Measurements from ENCODE around the gene CACNG1. TPM values are rescaled to one million over a fixed set of nuclear protein-coding genes. Genes with fewer than 3 reads are reported as not detected.
A peak's percentile ranks its signal among the peaks of the same experiment; 100 is the strongest.
"Not testable (repeated sequence)": the region's sequence is repeated elsewhere in the genome, so short reads cannot be mapped to it uniquely, and the experiment has no call there.

CACNG1 gene
- total and polyA plus RNA-seq, 8 donors: 0.35 TPM; not detected in 7

DNA sequence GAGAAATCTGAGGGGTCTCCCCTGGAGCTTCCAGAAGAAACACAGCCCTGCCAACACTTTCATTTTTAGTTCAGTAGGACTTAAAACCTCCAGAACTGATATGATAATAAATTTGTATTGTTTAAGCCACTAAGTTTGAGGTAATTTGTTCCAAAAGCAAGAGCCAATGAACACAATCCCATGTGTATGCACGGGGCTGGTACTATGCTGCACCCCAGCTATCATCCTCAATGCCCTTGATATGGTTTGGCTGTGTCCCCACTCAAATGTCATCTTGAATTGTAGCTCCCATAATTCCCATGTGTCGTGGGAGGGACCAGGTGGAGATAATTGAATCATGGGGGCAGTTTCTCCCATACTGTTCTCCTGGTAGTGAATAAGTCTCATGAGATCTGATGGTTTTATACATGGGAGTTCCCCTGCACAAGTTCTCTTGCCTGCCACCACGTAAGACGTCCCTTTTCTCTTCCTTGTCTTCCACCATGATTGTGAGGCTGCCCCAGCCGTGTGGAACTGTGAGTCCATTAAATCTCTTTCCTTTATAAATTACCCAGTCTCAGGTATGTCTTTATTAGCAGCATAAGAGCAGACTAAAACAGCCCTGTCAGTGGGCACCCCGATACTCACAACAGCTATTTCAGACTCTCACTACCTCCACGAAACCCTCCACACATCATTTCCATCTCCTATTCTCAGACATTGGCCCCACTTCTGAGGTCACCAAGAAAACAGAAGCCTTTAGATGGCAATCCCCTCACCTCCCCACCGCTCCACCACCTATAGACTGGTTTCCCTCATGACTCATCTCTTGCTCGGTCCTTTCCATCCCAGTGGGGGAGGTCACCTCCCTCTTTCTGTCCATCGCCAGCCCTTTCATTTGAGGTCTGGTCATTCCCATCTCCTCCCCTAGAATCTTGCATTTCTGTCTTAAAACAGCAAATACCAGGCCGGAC, 8.9 kb upstream of the CACNG1 start:
- Histone ChIP-seq H3K27me3 (no peaks in the 10 kb centered on the region), H3K27ac (no peak overlapping the region), H3K9me3 (no peaks in the 10 kb centered on the region), H3K36me3 (no peaks in the 10 kb centered on the region), H3K4me3 (no peak overlapping the region), H3K4me1 (no peaks in the 10 kb centered on the region)
- 84 to 90% methylated on average over 11 of the region's 11 CpGs for WGBS, 2 donors
- TF ChIP-seq CTCF (IDR thresholded peaks at IDR 0.05): no peak
- intact Hi-C loops (cut with DNase I): no loop called here
- ATAC-seq: no peak
- DNase-seq: no peak
- no peak for FAIRE-seq

DNA sequence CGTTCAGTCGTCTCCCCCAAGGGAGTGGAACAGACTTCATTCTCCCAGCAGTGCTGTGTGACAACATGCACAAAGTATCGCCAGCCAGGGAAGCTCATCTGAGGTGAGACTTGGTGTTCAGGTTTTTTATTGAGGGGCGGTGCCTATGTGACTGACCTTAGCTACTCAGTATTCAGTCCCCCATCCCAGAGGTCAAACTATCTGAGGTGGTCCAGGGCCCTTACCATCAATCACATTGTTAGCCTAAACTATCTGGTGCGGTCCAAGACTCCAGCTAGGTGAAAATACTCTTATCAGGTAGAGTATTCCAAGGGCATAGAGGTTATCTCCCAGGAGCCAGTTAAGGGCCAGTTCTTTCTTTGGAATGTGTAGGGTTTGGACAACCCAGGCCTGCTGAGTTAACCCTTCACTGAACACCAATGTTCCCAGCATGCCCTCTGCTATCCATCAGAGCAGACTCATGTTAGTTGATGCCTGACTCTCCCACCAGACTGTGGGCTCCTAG, 5.4 kb upstream of the CACNG1 start:
- Histone ChIP-seq H3K27ac (no peak overlapping the region), H3K4me3 (no peak overlapping the region), H3K9me3 (no peaks in the 10 kb centered on the region), H3K4me1 (no peaks in the 10 kb centered on the region), H3K36me3 (no peaks in the 10 kb centered on the region), H3K27me3 (no peaks in the 10 kb centered on the region)
- FAIRE-seq: no peak
- no peak for TF ChIP-seq CTCF (IDR thresholded peaks at IDR 0.05)
- no peak for DNase-seq
- ATAC-seq: no peak
- 54 to 55% methylated on average over 5 of the region's 5 CpGs for WGBS, 2 donors
- intact Hi-C loops (cut with DNase I): no loop called here

GRCh38 chr17:67040652-67041051, 3.7 kb upstream of the CACNG1 start:
- no peak for FAIRE-seq
- TF ChIP-seq CTCF (IDR thresholded peaks at IDR 0.05): no peak
- Histone ChIP-seq H3K36me3 (no peaks in the 10 kb centered on the region), H3K9me3 (no peaks in the 10 kb centered on the region), H3K4me3 (no peak overlapping the region), H3K4me1 (no peaks in the 10 kb centered on the region), H3K27ac (no peak overlapping the region), H3K27me3 (no peaks in the 10 kb centered on the region)
- DNase-seq: no peak
- 90 to 95% methylated on average over 6 of the region's 6 CpGs for WGBS, 2 donors
- intact Hi-C loops (cut with DNase I): no loop called here
- no peak for ATAC-seq

GRCh38 chr17:67041119-67041518, 3.2 kb upstream of the CACNG1 start:
- H3K36me3 ChIP-seq; DNase-seq; intact Hi-C loops (cut with DNase I); H3K4me1 ChIP-seq; H3K27me3 ChIP-seq; H3K27ac ChIP-seq; ATAC-seq; H3K9me3 ChIP-seq; H3K4me3 ChIP-seq; FAIRE-seq: not testable (repeated sequence)
- 94 to 95% methylated on average over 5 of the region's 5 CpGs for WGBS, 2 donors

- Histone ChIP-seq H3K9me3 (no peaks in the 10 kb centered on the region), H3K36me3 (no peaks in the 10 kb centered on the region), H3K4me3 (no peak overlapping the region), H3K27ac (peak overlapping the region in 2 of 4 donors; percentile 57 to 68), H3K4me1 (no peaks in the 10 kb centered on the region), H3K27me3 (no peaks in the 10 kb centered on the region)
- ATAC-seq (no peak), DNase-seq (no peak), FAIRE-seq (no peak)
- no peak for TF ChIP-seq CTCF (IDR thresholded peaks at IDR 0.05)
- WGBS, 2 donors: 89 to 92% methylated on average over 7 of the region's 7 CpGs
- intact Hi-C loops (cut with DNase I): no loop called here
Observed at GRCh38 chr17:67041531-67041930, 2.8 kb upstream of the CACNG1 start.

Measured in pancreas (tissue), 10 donors.